B cell (primary cell): ENCODE results near the gene IQCC. TPM values are rescaled to one million over a fixed set of nuclear protein-coding genes. Genes with fewer than 3 reads are reported as not detected.

ENCODE experiments used
- ATAC-seq: fragments of 200-7000 bp; cut with Tn5 transposase; one replicate; pipeline ENCODE4 v1.10.0; 2021; ENCODE audit warnings: low read depth, mild to moderate bottlenecking, moderate number of reproducible peaks, moderate library complexity
- CTCF ChIA-PET: fragments of 350-600 bp; sonication (Branson Sonifier 250); formaldehyde crosslinking; loops from one replicate; lab custom pipeline; 2021; ENCODE audit warnings: antibody characterized with exemption, inconsistent platforms; lab: Charles Lee
- POLR2A ChIA-PET: fragments of 350-600 bp; sonication (Branson Sonifier 250); formaldehyde crosslinking; loops from one replicate; lab custom pipeline; 2021; ENCODE audit warnings: antibody characterized with exemption; lab: Charles Lee
- DNase-seq: peaks from one replicate; pipeline ENCODE4 v3.0.0; 2013
- H2AFZ ChIP-seq: 2 replicates; pipeline ENCODE4 v1.6.1; 2012; ENCODE audit warnings: mild to moderate bottlenecking, low read depth, low read length; ENCODE audit not compliant: insufficient read depth, poor library complexity, severe bottlenecking
- H3K27ac ChIP-seq, 2 donors: 1 replicate in 1 of 2; 2 replicates in 1 of 2; pipeline ENCODE4 v1.5.1; 2012 to 2013; ENCODE audit warnings: low read length in 2 of 2, mild to moderate bottlenecking in 2 of 2, moderate library complexity in 1 of 2
- H3K27me3 ChIP-seq, 4 experiments: fragments of 200-600 bp in 1 of 4; sonication (generic) in 1 of 4; replicated peaks in 1 of 4; 1 replicate in 2 of 4; 2 replicates in 2 of 4; pipeline versions ENCODE4 v1.6.1 to v1.7.0; 2013 to 2016; ENCODE audit warnings: low read length in 3 of 4, mild to moderate bottlenecking in 2 of 4, mixed read lengths in 1 of 4, moderate library complexity in 1 of 4; ENCODE audit not compliant: insufficient read depth in 4 of 4, control insufficient read depth in 3 of 4; ENCODE audit errors: control extremely low read depth in 1 of 4
- H3K36me3 ChIP-seq, 2 experiments: replicated peaks in 1 of 2; 1 replicate in 1 of 2; 2 replicates in 1 of 2; pipeline versions ENCODE4 v1.6.1 to v1.7.1; 2013; ENCODE audit warnings: low read length in 1 of 2; ENCODE audit not compliant: insufficient read depth in 2 of 2, control insufficient read depth in 1 of 2; ENCODE audit errors: control extremely low read depth in 1 of 2, extremely low read depth in 1 of 2
- H3K4me1 ChIP-seq, 2 donors: fragments of 200-600 bp in 1 of 2; sonication (generic) in 1 of 2; 1 replicate in 1 of 2; 2 replicates in 1 of 2; pipeline versions ENCODE4 v1.5.1 to v1.6.1; 2013 to 2017; ENCODE audit warnings: low read length in 2 of 2; ENCODE audit not compliant: control insufficient read depth in 2 of 2, insufficient read depth in 2 of 2
- H3K4me2 ChIP-seq: replicated peaks from 2 replicates; pipeline ENCODE3; 2012; ENCODE audit warnings: mild to moderate bottlenecking, low read depth, low read length; ENCODE audit not compliant: poor library complexity, severe bottlenecking
- H3K4me3 ChIP-seq, 5 experiments: fragments of 200-600 bp in 1 of 5; sonication (generic) in 1 of 5; 1 replicate in 3 of 5; 2 replicates in 2 of 5; pipeline versions ENCODE4 v1.5.1 to v1.7.0; 2011 to 2016; ENCODE audit warnings: low read length in 4 of 5, mild to moderate bottlenecking in 4 of 5, low read depth in 2 of 5, control low read depth in 1 of 5, moderate library complexity in 1 of 5; ENCODE audit not compliant: insufficient read depth in 1 of 5; ENCODE audit errors: control extremely low read depth in 1 of 5, extremely low read depth in 1 of 5
- H3K79me2 ChIP-seq: fragments of 200-600 bp; sonication (generic); one replicate; pipeline ENCODE4 v1.6.0; 2016; ENCODE audit warnings: low read length; ENCODE audit not compliant: control insufficient read depth, insufficient read depth
- H3K9ac ChIP-seq: fragments of 200-600 bp; sonication (generic); 2 replicates; pipeline ENCODE4 v1.6.1; 2017; ENCODE audit warnings: mild to moderate bottlenecking, low read length, moderate library complexity
- H3K9me3 ChIP-seq, 3 donors: one replicate each; pipeline versions ENCODE4 v1.6.1 to v1.7.1; 2013; ENCODE audit warnings: low read length in 2 of 3; ENCODE audit not compliant: control insufficient read depth in 2 of 3, insufficient read depth in 1 of 3; ENCODE audit errors: control extremely low read depth in 1 of 3
- H4K20me1 ChIP-seq: 2 replicates; pipeline ENCODE4 v1.6.0; 2012; ENCODE audit warnings: mild to moderate bottlenecking, low read length; ENCODE audit not compliant: insufficient read depth, control insufficient read depth, poor library complexity, severe bottlenecking
- H3K27ac Mint-ChIP-seq: one replicate; pipeline ENCODE4 v1.8.0; 2021; ENCODE audit warnings: mixed read lengths
- H3K27me3 Mint-ChIP-seq: one replicate; pipeline ENCODE4 v1.8.0; 2021; ENCODE audit warnings: mixed read lengths
- H3K4me1 Mint-ChIP-seq: one replicate; pipeline ENCODE4 v1.8.0; 2021; ENCODE audit warnings: mixed read lengths
- H3K4me3 Mint-ChIP-seq: one replicate; pipeline ENCODE4 v1.8.0; 2021; ENCODE audit warnings: mixed read lengths
- H3K9me3 Mint-ChIP-seq: one replicate; pipeline ENCODE4 v1.8.0; 2022; ENCODE audit warnings: mixed read lengths; ENCODE audit not compliant: insufficient read depth
- CTCF ChIP-seq: fragments of 200-600 bp; IDR thresholded peaks from one replicate; pipeline ENCODE4 v1.8.0; 2022; ENCODE audit warnings: antibody characterized with exemption, mild to moderate bottlenecking
- EZH2 ChIP-seq: IDR thresholded peaks from 2 replicates; pipeline ENCODE4 v1.6.1; 2012; ENCODE audit warnings: borderline replicate concordance, low read depth, mild to moderate bottlenecking, moderate library complexity, low read length; ENCODE audit not compliant: insufficient read depth, poor library complexity, severe bottlenecking
- WGBS: methylation state at CpG from one replicate; pipeline ENCODE4 v1.1.5; 2013; ENCODE audit warnings: missing lambda C conversion rate; ENCODE audit not compliant: insufficient coverage; 5-methylcytosine and 5-hydroxymethylcytosine counted together
- intact Hi-C: fragments of 100-400 bp; cut with micrococcal nuclease; formaldehyde crosslinking; loops from one replicate; pipeline ENCODE4 v1.10.0; 2022
- polyA plus RNA-seq: library from polyadenylated mRNA; depleted of rRNA; stranded (reverse); fragments of >200 nt; gene quantifications from 2 replicates; pipeline ENCODE4 v1.2.3, GENCODE V29; 2012
- total RNA-seq, 2 donors: library from RNA; stranded (reverse); fragments of 120-200 nt in 1 of 2; gene quantifications; 1 replicate in 1 of 2; 2 replicates in 1 of 2; pipeline versions ENCODE4 v1.2.3 to v1.2.4, GENCODE V29; 2013 to 2022

The IQCC gene
- total and polyA plus RNA-seq, 2 donors (not counting 1 experiment from before 2014, with no cell fraction given), result 2.0 to 2.1 TPM

DNA sequence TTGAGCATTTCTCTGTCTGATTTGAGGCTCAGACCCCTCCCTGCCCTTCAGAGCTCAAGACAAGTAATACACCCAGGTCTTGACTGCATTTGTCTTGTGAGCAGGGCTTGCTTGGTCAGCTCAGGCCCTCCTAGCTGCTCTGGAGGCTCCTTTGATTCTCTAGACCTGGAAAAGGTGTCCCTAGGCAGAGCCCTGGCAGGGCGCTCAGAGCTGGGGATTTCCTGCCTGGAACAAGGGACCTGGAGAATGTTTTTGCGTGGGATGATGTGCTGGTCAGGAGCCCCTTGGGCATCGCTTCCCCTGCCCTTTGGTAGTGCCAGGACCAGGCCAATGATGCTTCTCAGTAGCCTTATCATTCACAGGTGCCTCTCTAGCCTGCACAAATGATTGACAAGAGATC lies 9.9 kb upstream of the IQCC start:
- Histone ChIP-seq H3K36me3 (peaks cover 4 to 63% of the 10 kb centered on the region in 2 experiments), H3K79me2 (no peaks in the 10 kb centered on the region), H3K4me1 (peaks cover 0 to 14% of the 10 kb centered on the region in 2 donors), H3K9ac (no peak overlapping the region), H3K4me3 (no peak overlapping the region), H3K9me3 (no peaks in the 10 kb centered on the region), H4K20me1 (no peaks in the 10 kb centered on the region), H3K27me3 (no peaks in the 10 kb centered on the region), H3K27ac (no peak overlapping the region), H2AFZ (no peak overlapping the region), H3K4me2 (no peak overlapping the region)
- Mint-ChIP-seq H3K4me1 (peaks cover 9% of the 10 kb centered on the region), H3K27me3 (no peaks in the 10 kb centered on the region), H3K27ac (no peak overlapping the region), H3K4me3 (no peak overlapping the region), H3K9me3 (no peaks in the 10 kb centered on the region)
- ChIA-PET CTCF (interaction anchor here (0.6 to 1.1 kb wide), 2 partner anchors 14 to 15 kb away, joined by 3 read pairs; no protein-coding TSS in a partner anchor), POLR2A (interaction anchor here (0.7 kb wide), 1 partner anchor 21 kb away, joined by 5 read pairs; no protein-coding TSS in a partner anchor)
- no peak for TF ChIP-seq CTCF
- TF ChIP-seq EZH2, result no peak
- 96% methylated on average over 3 of the region's 3 CpGs for WGBS
- no peak for ATAC-seq
- DNase-seq, result no peak
- intact Hi-C loops, result no loop called here

DNA sequence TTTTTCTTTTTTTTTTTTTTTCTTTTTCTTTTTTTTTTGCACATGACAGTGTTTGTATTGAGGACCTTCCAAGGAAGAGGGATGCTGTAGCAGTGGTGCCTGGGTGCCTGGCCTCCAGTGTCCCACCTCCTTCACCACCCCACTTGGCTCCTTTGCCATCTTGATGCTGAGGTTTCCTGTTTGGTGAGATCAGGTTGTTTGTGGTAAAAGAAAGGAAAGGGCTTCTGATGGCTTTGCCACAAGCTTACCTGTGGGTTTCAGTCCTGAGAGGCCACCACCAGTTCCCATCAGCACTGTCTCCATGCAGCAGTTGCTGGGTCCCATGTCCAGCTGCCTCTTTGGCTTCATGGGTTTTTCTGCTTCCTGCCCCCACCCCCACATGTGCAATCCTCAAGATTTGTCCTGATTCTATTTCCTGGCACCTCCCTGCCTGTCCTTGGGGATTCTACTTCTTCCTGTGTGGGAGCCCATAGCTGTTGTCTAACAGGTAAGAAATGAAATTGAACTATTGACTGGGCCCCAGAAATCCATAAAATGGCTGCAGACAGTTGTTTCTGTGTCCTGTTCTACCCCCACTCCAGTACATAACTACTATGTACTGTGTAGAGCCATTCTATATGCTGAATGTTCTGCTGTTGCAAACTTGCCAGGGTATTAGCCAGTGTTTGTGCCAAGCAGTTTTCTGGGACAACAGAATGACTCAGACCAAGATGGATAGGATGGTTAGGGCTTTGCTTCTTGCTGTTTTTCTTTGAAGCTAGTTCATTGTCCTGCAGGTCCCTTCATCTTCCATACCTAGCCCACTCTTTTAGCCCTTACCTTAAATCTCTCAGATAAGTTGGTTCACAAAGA lies 9.3 kb upstream of the IQCC start:
- Histone ChIP-seq H3K4me1 (peaks cover 0 to 18% of the 10 kb centered on the region in 2 donors), H2AFZ (no peak overlapping the region), H3K4me2 (no peak overlapping the region), H3K27me3 (no peaks in the 10 kb centered on the region), H4K20me1 (no peaks in the 10 kb centered on the region), H3K36me3 (peaks cover 4 to 57% of the 10 kb centered on the region in 2 experiments), H3K9me3 (no peaks in the 10 kb centered on the region), H3K79me2 (no peaks in the 10 kb centered on the region), H3K27ac (no peak overlapping the region), H3K4me3 (no peak overlapping the region), H3K9ac (no peak overlapping the region)
- Mint-ChIP-seq H3K27ac (peak overlapping the region; percentile 24), H3K27me3 (no peaks in the 10 kb centered on the region), H3K9me3 (no peaks in the 10 kb centered on the region), H3K4me3 (no peak overlapping the region), H3K4me1 (peaks cover 9% of the 10 kb centered on the region)
- DNase-seq, result no peak
- POLR2A ChIA-PET, result interaction anchor here (0.7 kb wide), 1 partner anchor 20 kb away, joined by 5 read pairs; no protein-coding TSS in a partner anchor
- CTCF ChIA-PET, result interaction anchor here (0.8 to 1.2 kb wide), 2 partner anchors 88 to 159 kb away, joined by 3 read pairs; partner anchors contain the start of gene KPNA6
- intact Hi-C loops, result no loop called here
- no peak for ATAC-seq
- TF ChIP-seq CTCF (no peak), EZH2 (no peak)
